ENCODE results near the gene ATRNL1. TPM values are rescaled to one million over a fixed set of nuclear protein-coding genes. Genes with fewer than 3 reads are reported as not detected.
"Not testable (repeated sequence)": the region's sequence is repeated elsewhere in the genome, so short reads cannot be mapped to it uniquely, and the experiment has no call there.

The ATRNL1 gene
- total RNA-seq, 1 donor from 2014 or later = 2.9 TPM

GRCh38 chr10:115163129-115163528 is 70.0 kb downstream of the ATRNL1 start:
- H3K27ac ChIP-seq (replicated peaks) = no peak overlapping the region

GRCh38 chr10:115164220-115164619 is 71.1 kb downstream of the ATRNL1 start:
- H3K4me1 ChIP-seq = no peaks in the 10 kb centered on the region
- TF ChIP-seq CTCF (IDR thresholded peaks at IDR 0.05; ENCODE audit: borderline replicate concordance) = no peak
- no peaks in the 10 kb centered on the region for H3K36me3 ChIP-seq
- H3K9me3 ChIP-seq (replicated peaks) = no peaks in the 10 kb centered on the region
- H3K27ac ChIP-seq (replicated peaks) = no peak overlapping the region
- H3K27me3 ChIP-seq (ENCODE audit: low read depth) = no peaks in the 10 kb centered on the region
- no peak for DNase-seq
- intact Hi-C loops (cut with micrococcal nuclease) = no loop called here
- no peak overlapping the region for H3K4me3 ChIP-seq

More at GRCh38 chr10:115163129-115163528, 70.0 kb downstream of the ATRNL1 start:
- Histone ChIP-seq H3K4me3 (no peak overlapping the region), H3K4me1 (no peaks in the 10 kb centered on the region), H3K9me3 (replicated peaks) (no peaks in the 10 kb centered on the region), H3K36me3 (no peaks in the 10 kb centered on the region), H3K27me3 (ENCODE audit: low read depth) (no peaks in the 10 kb centered on the region)
- intact Hi-C loops (cut with micrococcal nuclease) = no loop called here
- TF ChIP-seq CTCF (IDR thresholded peaks at IDR 0.05; ENCODE audit: borderline replicate concordance) = no peak
- no peak for DNase-seq

GRCh38 chr10:115167751-115168150 is 74.6 kb downstream of the ATRNL1 start:
- H3K4me1 ChIP-seq = no peaks in the 10 kb centered on the region
- H3K27ac ChIP-seq (replicated peaks) = no peak overlapping the region
- no peaks in the 10 kb centered on the region for H3K9me3 ChIP-seq (replicated peaks)
- DNase-seq = no peak
- intact Hi-C loops (cut with micrococcal nuclease) = no loop called here
- no peak overlapping the region for H3K4me3 ChIP-seq
- TF ChIP-seq CTCF (IDR thresholded peaks at IDR 0.05; ENCODE audit: borderline replicate concordance) = no peak
- H3K36me3 ChIP-seq = no peaks in the 10 kb centered on the region
- no peaks in the 10 kb centered on the region for H3K27me3 ChIP-seq (ENCODE audit: low read depth)

- no peaks in the 10 kb centered on the region for H3K4me1 ChIP-seq
- intact Hi-C loops (cut with micrococcal nuclease) = no loop called here
- no peak overlapping the region for H3K4me3 ChIP-seq
- no peak overlapping the region for H3K27ac ChIP-seq (replicated peaks)
- H3K36me3 ChIP-seq = no peaks in the 10 kb centered on the region
- DNase-seq = no peak
- no peaks in the 10 kb centered on the region for H3K9me3 ChIP-seq (replicated peaks)
- TF ChIP-seq CTCF (IDR thresholded peaks at IDR 0.05; ENCODE audit: borderline replicate concordance) = peak; percentile 40
- no peaks in the 10 kb centered on the region for H3K27me3 ChIP-seq (ENCODE audit: low read depth)
Measured at GRCh38 chr10:115171392-115171960, 78.3 kb downstream of the ATRNL1 start.

GRCh38 chr10:115173915-115174443 is 80.8 kb downstream of the ATRNL1 start:
- H3K9me3 ChIP-seq (replicated peaks) = no peaks in the 10 kb centered on the region
- no peak for TF ChIP-seq CTCF (IDR thresholded peaks at IDR 0.05; ENCODE audit: borderline replicate concordance)
- H3K36me3 ChIP-seq = no peaks in the 10 kb centered on the region
- intact Hi-C loops (cut with micrococcal nuclease) = no loop called here
- H3K27me3 ChIP-seq (ENCODE audit: low read depth) = no peaks in the 10 kb centered on the region
- no peak overlapping the region for H3K4me3 ChIP-seq
- no peak for DNase-seq
- H3K4me1 ChIP-seq = no peaks in the 10 kb centered on the region
- H3K27ac ChIP-seq (replicated peaks) = no peak overlapping the region

- H3K36me3 ChIP-seq; H3K9me3 ChIP-seq (replicated peaks); H3K4me1 ChIP-seq; H3K4me3 ChIP-seq; H3K27me3 ChIP-seq (ENCODE audit: low read depth); intact Hi-C loops (cut with micrococcal nuclease); DNase-seq; H3K27ac ChIP-seq (replicated peaks): not testable (repeated sequence)
Measured at GRCh38 chr10:115207276-115207675, 114.1 kb downstream of the ATRNL1 start.

Data from left ventricle myocardium inferior (tissue), 1 donor.